GM21737 (cell line): Measurements from ENCODE around the gene ACBD5.
"Not testable (repeated sequence)": the region's sequence is repeated elsewhere in the genome, so short reads cannot be mapped to it uniquely, and the experiment has no call there.

Experiments
- ATAC-seq: cut with Tn5 transposase; IDR thresholded peaks from one replicate; pipeline ENCODE4 v1.9.1; 2021; ENCODE audit warnings: mild to moderate bottlenecking, moderate library complexity; ENCODE audit not compliant: unreplicated experiment

ACBD5 gene

DNA sequence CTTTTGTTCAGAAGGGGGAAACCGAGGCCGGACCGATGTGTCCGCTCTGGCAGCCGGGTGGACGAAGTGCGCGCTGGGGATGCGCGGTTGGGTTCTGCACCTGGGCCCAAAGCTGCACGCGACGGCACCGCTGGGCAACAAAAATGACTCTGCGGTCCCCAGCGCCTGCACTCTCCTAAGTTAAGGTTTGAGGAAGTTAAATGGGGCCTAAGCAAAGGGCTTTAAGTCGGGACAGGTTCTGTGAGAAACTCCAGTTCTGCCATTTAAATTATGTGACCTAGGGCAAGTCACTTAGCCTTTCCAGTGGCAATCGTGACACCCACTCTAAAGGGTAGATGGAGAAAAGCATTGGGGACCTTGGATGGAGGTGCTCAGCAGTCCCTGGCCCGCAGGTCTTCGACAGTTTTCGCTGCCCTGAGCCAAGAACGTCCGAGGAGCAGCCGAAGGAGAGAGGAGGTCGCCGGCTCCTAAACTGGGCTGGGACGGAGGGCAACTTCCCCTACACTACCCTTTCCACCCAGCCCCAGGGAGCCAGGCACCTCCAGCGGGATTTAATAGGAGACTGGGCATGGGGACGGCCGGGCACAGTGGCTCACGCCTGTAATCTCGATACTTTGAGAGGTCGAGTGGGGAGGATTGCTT, 534 bp upstream of the ACBD5 start:
- peak; percentile 6 for ATAC-seq

DNA sequence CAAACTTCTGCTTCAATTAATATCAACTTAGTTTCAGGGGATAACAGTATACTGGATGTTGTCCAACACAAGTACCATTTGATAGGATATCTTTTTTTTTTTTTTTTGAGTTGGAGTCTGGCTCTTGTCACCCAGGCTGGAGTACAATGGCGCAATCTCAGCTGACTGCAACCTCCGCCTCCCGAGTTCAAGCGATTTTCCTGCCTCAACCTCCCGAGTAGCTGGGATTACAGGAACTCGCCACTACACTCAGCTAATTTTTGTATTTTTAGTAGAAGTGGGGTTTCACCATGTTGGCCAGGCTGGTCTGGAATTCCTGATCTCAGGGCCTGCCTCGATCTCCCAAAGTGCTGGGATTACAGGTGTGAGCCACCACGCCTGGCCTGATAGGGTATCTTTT, 3.1 kb downstream of the ACBD5 start:
- ATAC-seq, result not testable (repeated sequence)

GRCh38 chr10:27236589-27237128, 3.9 kb downstream of the ACBD5 start:
- ATAC-seq, result not testable (repeated sequence)

- no peak for ATAC-seq
These were observed 4.9 kb downstream of the ACBD5 start for GRCh38 chr10:27235706-27236105.

- ATAC-seq, result no peak
These were observed 10.6 kb downstream of the ACBD5 start for GRCh38 chr10:27230022-27230421.

- no peak for ATAC-seq
These were observed 14.8 kb downstream of the ACBD5 start for GRCh38 chr10:27225642-27226257.

DNA sequence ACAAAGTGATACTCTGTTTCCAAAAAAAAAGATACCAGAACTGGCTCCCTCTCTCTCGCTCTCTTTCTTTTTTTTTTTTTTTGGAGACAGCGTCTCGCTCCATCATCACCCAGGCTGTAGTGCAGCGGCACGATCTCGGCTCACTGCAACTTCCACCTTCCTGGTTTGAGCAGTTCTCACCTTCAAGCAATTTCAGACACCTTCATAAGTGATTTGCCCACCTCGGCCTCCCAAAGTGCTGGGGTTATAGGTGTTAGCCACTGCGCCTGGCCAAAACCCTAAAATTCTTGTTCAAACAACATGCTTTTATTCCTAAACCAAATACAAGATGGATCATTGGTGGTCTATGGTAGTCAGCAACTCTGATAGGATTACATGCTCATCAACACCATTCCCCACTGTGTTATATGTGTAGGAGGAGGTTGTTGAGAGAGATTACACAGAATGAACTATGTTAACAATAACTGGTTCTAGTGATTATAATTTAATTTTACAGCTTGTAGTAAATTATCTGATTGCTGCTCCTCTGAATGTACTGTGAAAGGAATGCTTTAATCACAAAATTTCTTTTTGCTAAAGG, 15.5 kb downstream of the ACBD5 start:
- ATAC-seq, result no peak

- no peak for ATAC-seq
These were observed 16.6 kb downstream of the ACBD5 start for GRCh38 chr10:27223964-27224363.

DNA sequence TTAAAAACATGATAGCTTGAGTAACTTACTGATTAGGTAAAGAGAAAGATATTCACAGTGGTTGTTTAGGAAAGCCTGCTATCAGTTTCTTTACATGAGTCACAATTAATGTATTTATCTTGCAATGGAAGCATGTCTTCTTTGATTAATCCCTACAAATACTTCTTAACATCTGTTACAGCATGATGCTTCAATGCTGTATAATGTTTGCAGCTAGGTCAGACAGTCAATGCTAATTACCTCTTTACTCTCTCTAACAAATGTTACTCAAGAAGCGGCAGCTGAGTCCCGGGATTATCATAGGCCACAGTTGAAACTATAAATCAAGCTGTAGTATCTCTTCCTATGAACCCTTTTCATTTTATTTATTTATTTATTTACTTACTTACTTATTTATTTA, 33.2 kb downstream of the ACBD5 start:
- ATAC-seq, result no peak

DNA sequence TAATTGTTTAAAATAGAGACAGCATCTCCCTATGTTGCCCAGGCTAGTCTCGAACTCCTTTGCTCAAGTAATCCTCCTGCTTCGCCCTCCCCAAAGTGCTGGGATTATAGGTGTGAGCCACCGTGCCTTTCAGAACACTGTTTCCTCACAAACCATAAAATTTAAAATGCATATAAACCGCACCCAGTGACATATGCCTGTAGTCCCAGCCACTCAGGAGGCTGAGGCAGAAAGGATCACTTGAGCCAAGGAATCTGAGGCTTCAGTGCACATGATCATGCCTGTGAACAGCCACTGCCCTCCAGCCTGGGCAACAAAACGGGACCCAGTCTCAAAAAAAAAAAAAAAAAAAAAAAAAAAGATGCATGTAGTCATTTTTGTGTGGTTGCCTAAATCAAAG, 36.8 kb downstream of the ACBD5 start:
- ATAC-seq, result no peak

GRCh38 chr10:27197980-27198620, 42.5 kb downstream of the ACBD5 start:
- no peak for ATAC-seq

GRCh38 chr10:27192284-27192683, 48.3 kb downstream of the ACBD5 start:
- no peak for ATAC-seq

- no peak for ATAC-seq
These were observed 50.1 kb downstream of the ACBD5 start for GRCh38 chr10:27190508-27190907.

GRCh38 chr10:27188897-27189296, 51.7 kb downstream of the ACBD5 start:
- no peak for ATAC-seq

DNA sequence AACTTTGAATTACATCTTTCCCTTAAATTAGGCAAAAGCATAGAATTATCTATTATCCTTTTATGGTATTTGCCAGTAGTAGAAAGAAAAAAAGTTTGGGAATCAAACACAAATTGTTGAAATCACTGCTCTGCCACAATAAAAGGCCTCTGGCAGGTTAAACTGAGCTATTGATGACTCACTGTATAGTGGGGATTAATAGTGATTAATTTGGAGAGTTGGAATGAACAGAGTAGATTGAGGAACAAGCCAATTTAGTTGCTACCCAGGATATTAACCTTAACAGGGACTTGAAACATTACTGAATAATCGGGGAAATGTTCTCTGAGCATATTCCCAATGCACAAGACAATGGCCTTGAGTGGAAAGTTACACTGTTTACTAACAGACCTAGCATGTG, 52.3 kb downstream of the ACBD5 start:
- ATAC-seq, result no peak

GRCh38 chr10:27169849-27170248, 70.7 kb downstream of the ACBD5 start:
- no peak for ATAC-seq

DNA sequence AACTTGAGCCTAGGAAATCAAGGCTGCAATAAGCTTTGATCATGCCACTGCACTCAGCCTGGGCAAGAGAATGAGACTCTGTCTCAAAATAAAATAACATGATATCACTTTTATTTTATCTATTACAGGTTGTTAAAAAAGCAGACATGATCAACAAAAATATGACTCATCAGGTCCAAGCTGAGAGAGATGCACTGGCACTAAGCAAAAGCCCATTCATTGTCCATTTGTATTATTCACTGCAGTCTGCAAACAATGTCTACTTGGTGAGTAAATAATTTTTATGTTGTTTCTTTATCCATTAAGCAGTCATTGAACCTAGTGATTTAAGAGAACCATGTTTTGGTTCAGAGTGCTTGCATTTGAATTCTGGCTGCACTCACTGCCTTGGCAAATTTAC, 82.2 kb downstream of the ACBD5 start:
- ATAC-seq, result no peak

DNA sequence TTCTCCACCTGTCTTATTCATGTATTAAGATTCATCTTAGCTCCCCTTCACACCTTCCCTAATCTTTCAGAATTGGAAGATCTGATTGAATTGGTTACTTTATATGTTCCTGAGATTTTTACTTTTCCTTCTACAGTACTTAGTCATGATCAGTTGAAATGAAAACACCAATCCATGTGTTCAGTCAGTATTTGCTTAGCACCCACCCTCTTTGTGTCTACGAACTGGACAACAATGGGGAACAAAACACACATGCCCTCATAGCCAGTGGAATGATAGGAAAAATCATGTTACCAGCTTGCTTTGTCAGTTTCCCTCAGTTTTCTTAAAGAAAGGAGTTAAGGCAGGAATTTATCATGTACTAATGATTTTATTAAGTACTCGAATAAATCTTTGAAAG, 83.4 kb downstream of the ACBD5 start:
- ATAC-seq, result no peak

DNA sequence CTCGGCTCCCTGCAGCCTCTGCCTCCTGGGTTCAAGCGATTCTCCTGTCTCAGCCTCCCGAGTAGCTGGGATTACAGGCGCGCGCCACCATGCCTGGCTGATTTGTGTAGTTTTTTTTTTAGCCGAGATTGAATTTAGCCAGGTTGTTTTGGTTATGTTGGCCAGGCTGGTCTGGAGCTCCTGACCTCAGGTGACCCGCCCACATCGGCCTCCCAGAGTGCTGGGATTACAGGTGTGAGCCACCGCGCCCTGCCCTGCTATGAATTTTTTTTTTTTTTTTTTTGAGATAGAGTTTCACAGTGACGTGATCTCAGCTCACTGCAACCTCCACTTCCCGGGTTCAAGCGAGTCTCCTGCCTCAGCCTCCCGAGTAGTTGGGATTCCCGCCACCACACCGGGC, 84.0 kb downstream of the ACBD5 start:
- not testable (repeated sequence) for ATAC-seq

GRCh38 chr10:27155066-27155754, 85.4 kb downstream of the ACBD5 start, which contains the start of gene MASTL:
Gene MASTL (plus strand): TSS chr10:27155352. CDS start chr10:27155427, 75 bp downstream.
- peak; percentile 82 for ATAC-seq

GRCh38 chr10:27153845-27154193, 86.8 kb downstream of the ACBD5 start:
- ATAC-seq, result no peak
